Glomerular visceral epithelial cell (primary cell): ENCODE results near the gene CAMSAP2.

ENCODE experiments used
- DNase-seq: peaks from one replicate; pipeline ENCODE4 v3.0.0-alpha.2; 2016; ENCODE audit errors: extremely low spot score

The CAMSAP2 gene

DNA sequence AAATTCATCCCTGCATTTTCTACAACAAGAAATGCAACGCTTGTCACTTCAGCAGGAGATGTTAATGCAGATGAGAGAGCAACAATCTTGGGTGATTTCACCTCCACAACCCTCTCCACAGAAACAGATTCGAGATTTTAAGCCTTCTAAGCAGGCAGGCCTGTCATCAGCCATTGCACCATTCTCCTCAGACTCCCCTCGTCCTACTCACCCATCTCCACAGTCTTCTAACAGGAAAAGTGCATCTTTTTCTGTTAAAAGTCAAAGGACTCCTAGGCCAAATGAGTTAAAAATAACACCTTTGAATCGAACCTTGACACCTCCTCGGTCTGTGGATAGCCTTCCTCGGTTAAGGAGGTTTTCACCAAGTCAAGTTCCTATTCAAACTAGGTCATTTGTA, 110.7 kb downstream of the CAMSAP2 start:
- DNase-seq: no peak

DNA sequence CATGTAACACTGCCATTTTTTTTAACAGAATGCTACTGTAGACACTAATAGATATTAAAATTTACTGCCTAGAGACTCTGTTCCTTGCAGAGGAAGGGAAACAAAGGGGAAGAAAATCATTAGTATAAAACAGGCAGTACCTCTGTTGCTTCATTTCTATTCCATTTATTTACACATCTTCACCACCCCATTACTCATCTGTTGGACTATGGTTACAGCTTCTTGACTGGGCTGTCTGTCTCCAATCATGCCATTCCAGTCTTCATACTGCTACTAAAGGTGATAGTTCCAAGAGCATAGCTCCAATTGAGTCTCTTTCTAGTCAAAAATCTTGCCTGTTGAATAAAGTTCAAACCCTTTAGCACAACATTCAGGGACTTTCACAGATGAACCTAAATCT, 111.9 kb downstream of the CAMSAP2 start:
- no peak for DNase-seq

- no peak for DNase-seq
Measured at GRCh38 chr1:200856716-200857357, 118.1 kb downstream of the CAMSAP2 start.

- DNase-seq: no peak
Measured at GRCh38 chr1:200857804-200858203, 119.1 kb downstream of the CAMSAP2 start.

GRCh38 chr1:200861937-200862647, 123.4 kb downstream of the CAMSAP2 start:
- no peak for DNase-seq

GRCh38 chr1:200862713-200863415, 124.2 kb downstream of the CAMSAP2 start:
- DNase-seq: no peak

DNA sequence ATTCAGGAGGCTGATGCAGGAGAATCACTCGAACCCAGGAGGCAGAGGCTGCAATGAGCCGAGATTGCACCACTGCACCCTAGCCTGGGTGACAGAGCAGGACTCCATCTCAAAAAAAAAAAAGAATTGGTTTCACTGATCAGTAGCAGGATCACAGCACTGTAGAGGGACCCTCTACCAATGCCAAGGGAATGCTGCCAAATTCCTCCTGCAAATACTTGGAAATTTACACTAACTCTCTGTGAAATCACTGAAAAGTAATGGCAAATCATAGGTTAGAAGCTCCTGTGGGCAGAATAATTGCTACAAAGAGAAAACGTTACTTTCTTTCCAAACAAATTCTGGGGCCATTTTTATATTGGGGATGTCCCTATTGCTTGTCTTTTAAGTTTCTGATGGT, 127.4 kb downstream of the CAMSAP2 start:
- DNase-seq: no peak

DNA sequence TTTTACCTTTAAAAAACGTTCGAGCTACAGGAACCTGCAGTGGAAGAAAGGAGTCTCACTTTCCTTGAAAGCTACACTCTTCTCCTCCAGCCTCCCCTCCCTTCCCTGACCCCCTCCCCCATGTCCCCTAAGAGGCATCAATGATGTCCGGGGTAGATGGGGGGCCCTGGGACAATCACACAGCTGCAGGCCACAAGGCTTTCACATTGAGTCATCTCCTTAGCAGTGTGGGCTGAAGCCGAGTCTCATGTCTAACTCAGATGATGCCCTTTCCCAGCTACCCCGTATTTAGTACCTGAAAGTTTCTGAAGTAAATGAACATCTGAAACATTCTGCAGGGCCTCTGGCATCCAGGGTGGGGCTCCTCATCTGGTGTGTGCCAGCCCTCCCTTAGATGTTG, 127.8 kb downstream of the CAMSAP2 start:
- DNase-seq: no peak

DNA sequence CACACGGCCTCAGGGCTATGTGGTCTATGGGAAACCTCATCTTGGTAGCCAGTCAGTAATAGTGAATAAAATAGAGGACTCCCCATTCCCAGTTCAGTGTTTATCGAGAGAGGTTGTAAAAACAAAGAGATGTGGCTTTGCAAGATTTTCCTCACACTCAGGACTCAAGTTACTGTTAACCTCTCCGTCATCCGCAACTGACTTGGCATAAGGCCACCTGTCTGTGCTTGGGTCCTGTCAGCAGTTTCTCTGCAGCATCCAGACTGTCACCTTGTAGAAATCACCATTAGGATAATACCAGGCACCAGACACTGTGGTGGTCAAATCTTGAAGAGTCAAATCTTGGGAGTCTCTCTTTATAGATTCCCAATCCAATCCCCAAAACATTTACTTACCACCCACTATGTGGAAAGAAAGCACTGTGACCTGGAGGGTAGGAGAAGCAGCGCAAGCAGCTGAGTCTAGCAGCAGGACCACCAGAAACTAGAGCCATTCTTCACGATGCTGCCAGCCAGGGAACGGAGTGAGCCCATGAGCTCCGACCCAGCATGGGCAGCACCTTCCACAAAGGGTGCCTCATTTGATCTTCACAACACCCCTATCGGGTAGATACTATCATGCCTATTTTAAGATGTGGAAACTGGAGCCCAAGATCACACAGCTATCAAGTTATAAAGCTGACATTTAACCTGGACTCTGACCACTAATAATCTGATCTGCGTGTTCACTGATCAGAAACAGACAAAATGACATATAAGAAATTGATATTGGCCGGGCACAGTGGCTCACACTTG, 128.5 kb downstream of the CAMSAP2 start:
- DNase-seq: no peak

- no peak for DNase-seq
Measured at GRCh38 chr1:200869376-200869752, 130.7 kb downstream of the CAMSAP2 start.

DNA sequence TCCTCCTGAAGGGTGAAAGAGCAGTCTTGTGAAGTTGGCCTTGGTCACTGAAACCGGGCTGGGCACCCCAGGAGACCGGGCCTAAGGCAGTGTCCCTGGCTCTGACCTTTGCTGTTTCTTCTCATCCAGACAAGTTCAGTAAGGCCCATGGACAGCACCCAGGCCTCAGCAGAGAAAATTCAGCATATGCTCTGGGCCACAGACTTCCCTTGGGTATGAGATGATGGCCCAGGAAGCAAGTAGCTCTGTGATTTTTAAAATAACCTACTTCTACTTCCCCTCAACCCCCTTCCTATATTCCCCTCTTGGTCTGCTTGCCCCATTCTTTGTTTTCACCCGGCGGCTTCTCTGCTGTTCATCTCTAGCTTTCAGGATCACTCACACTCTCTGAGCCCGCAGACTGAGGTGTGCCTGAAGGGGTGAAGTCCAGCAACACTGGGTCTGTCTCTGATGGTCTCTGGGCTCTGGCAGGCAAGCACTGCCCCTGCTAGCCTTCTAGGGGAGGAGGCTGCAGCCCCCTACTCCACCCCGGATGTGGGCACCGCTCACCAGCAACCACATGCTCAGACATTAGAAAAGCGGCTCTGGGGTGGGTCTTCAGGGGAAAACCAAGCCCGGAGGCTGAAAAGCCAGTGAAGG, 131.2 kb downstream of the CAMSAP2 start:
- DNase-seq: no peak

- DNase-seq: no peak
Measured at GRCh38 chr1:200872446-200873115, 133.9 kb downstream of the CAMSAP2 start, which contains the start of gene GPR25. Gene GPR25, plus strand, starts transcription at chr1:200872981. Its CDS starts 57 bp downstream, at chr1:200873038.

- DNase-seq: no peak
Measured at GRCh38 chr1:200873116-200873670, 134.5 kb downstream of the CAMSAP2 start.

DNA sequence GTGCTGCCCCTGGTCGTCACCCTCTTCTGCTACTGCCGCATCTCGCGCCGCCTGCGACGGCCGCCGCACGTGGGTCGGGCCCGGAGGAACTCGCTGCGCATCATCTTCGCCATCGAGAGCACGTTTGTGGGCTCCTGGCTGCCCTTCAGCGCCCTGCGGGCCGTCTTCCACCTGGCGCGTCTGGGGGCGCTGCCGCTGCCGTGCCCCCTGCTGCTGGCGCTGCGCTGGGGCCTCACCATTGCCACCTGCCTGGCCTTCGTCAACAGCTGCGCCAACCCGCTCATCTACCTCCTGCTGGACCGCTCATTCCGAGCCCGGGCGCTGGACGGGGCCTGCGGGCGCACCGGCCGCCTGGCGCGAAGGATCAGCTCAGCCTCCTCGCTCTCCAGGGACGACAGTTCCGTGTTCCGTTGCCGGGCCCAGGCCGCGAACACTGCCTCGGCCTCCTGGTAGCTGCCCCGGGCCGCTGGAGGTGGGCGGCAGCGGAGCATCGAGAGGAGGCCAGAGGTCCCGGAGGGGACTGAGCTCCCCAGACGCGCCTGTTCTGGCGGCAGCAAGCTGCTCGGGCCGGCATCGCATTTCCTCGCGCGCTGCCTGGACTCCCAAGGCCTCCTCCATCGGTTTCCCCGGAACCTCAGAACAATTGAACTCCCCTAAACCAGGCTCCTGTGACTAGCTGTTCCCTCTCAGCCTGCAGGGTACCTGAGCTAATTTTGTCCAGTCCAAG, 135.1 kb downstream of the CAMSAP2 start:
- DNase-seq: no peak

- no peak for DNase-seq
Measured at GRCh38 chr1:200874694-200875093, 136.0 kb downstream of the CAMSAP2 start.

GRCh38 chr1:200875416-200875815, 136.7 kb downstream of the CAMSAP2 start:
- DNase-seq: no peak

- no peak for DNase-seq
Measured at GRCh38 chr1:200877010-200877409, 138.3 kb downstream of the CAMSAP2 start.

- no peak for DNase-seq
Measured at GRCh38 chr1:200877839-200878551, 139.3 kb downstream of the CAMSAP2 start.

GRCh38 chr1:200880212-200880611, 141.5 kb downstream of the CAMSAP2 start:
- no peak for DNase-seq
